ENCODE measurements around the gene UNC13B.

GRCh38 chr9:35191105-35191504 is 29.3 kb downstream of the UNC13B start:
- TF ChIP-seq TARDBP (IDR thresholded peaks at IDR 0.05): no peak
- no peak for TF ChIP-seq CTBP1 (IDR thresholded peaks at IDR 0.05; ENCODE audit: borderline replicate concordance)
